HepG2 (cell line): ENCODE data around the gene ZBED3. TPM values are rescaled to one million over a fixed set of nuclear protein-coding genes. Genes with fewer than 3 reads are reported as not detected.
A peak's percentile ranks its signal among the peaks of the same experiment; 100 is the strongest.

Experiments
- BCL6 ChIP-seq: IDR thresholded peaks from 2 replicates; pipeline ENCODE4 v1.6.1; 2016; ENCODE audit warnings: missing genetic modification reagents, missing compliant biosample characterization
- CBX5 ChIP-seq: sonication (generic); formaldehyde crosslinking; IDR thresholded peaks from 2 replicates; pipeline ENCODE4 v1.4.0; 2020; ENCODE audit warnings: missing genetic modification reagents, borderline replicate concordance
- FOXO4 ChIP-seq: sonication (generic); formaldehyde crosslinking; conservative IDR thresholded peaks from 2 replicates; pipeline ENCODE4 v1.8.1; 2023; ENCODE audit warnings: missing genetic modification reagents
- HES4 ChIP-seq: sonication (generic); formaldehyde crosslinking; IDR thresholded peaks from 2 replicates; pipeline ENCODE4 v1.9.0; 2021; ENCODE audit warnings: mild to moderate bottlenecking, missing genetic modification reagents, borderline replicate concordance
- PRDM10 ChIP-seq: sonication (generic); formaldehyde crosslinking; IDR thresholded peaks from 2 replicates; pipeline ENCODE4 v1.4.0; 2020; ENCODE audit warnings: low read depth, missing genetic modification reagents
- RFX1 ChIP-seq: fragments of 450-650 bp; IDR thresholded peaks from 2 replicates; pipeline ENCODE4 v1.6.1; 2017
- SOX6 ChIP-seq, 2 experiments: fragments of 450-650 bp in 1 of 2; sonication (generic) in 1 of 2; formaldehyde crosslinking in 1 of 2; IDR thresholded peaks; 2 replicates each; pipeline versions ENCODE4 v1.4.0 to v1.6.1; 2017 to 2020; ENCODE audit warnings: antibody characterized with exemption in 1 of 2, mild to moderate bottlenecking in 1 of 2, missing genetic modification reagents in 1 of 2
- TRAFD1 ChIP-seq: sonication (generic); formaldehyde crosslinking; IDR thresholded peaks from 2 replicates; pipeline ENCODE4 v1.5.1; 2020; ENCODE audit warnings: missing genetic modification reagents, mild to moderate bottlenecking, borderline replicate concordance
- ZNF143 ChIP-seq: sonication (generic); formaldehyde crosslinking; IDR thresholded peaks from 2 replicates; pipeline ENCODE4 v1.4.0; 2020; ENCODE audit warnings: missing genetic modification reagents
- ZNF225 ChIP-seq: sonication (generic); formaldehyde crosslinking; IDR thresholded peaks from 2 replicates; pipeline ENCODE4 v1.4.0; 2020; ENCODE audit warnings: mild to moderate bottlenecking, missing genetic modification reagents
- ZNF232 ChIP-seq: sonication (generic); formaldehyde crosslinking; IDR thresholded peaks from 2 replicates; pipeline ENCODE4 v1.4.0; 2020; ENCODE audit warnings: missing genetic modification reagents, borderline replicate concordance
- ZNF234 ChIP-seq: sonication (generic); formaldehyde crosslinking; conservative IDR thresholded peaks from 2 replicates; pipeline ENCODE4 v1.5.1; 2020; ENCODE audit warnings: mild to moderate bottlenecking, missing genetic modification reagents
- ZNF256 ChIP-seq: sonication (generic); formaldehyde crosslinking; conservative IDR thresholded peaks from 2 replicates; pipeline ENCODE4 v1.4.0; 2020; ENCODE audit warnings: missing genetic modification reagents
- ZNF264 ChIP-seq: sonication (generic); formaldehyde crosslinking; IDR thresholded peaks from 2 replicates; pipeline ENCODE4 v1.4.0; 2020; ENCODE audit warnings: missing genetic modification reagents
- ZNF451 ChIP-seq: sonication (generic); formaldehyde crosslinking; IDR thresholded peaks from 2 replicates; pipeline ENCODE4 v1.5.0; 2020; ENCODE audit warnings: mild to moderate bottlenecking, missing genetic modification reagents
- ZNF580 ChIP-seq: IDR thresholded peaks from 2 replicates; pipeline ENCODE4 v1.6.1; 2016; ENCODE audit warnings: low read depth, borderline replicate concordance
- polyA plus RNA-seq, 8 experiments: library from polyadenylated mRNA; depleted of rRNA in 3 of 8; stranded (reverse) in 7 of 8; unstranded in 1 of 8; fragments of >200 nt; fragmentation: Illumina TruSeq in 4 of 8; extraction: Trizol in 4 of 8; gene quantifications; 2 replicates each; pipeline versions ENCODE4 v1.2.1 to v1.2.3, GENCODE V29; 2011 to 2016; ENCODE audit warnings: low read depth in 4 of 8, missing spikeins in 1 of 8, mixed read lengths in 1 of 8; ENCODE audit not compliant: insufficient read depth in 1 of 8
- total RNA-seq, 5 experiments: library from RNA; depleted of rRNA; stranded (reverse); fragments of >200 nt; fragmentation: Illumina TruSeq; extraction: Trizol; gene quantifications; 2 replicates each; pipeline ENCODE4 v1.2.3, GENCODE V29; 2016; ENCODE audit warnings: low read depth in 1 of 5
- TF ChIP-seq, protein P1 (sequence below): sonication (generic); formaldehyde crosslinking; IDR thresholded peaks from 2 replicates; pipeline ENCODE4 v1.4.0; 2020; ENCODE audit warnings: mild to moderate bottlenecking, missing genetic modification reagents
- TF ChIP-seq, protein P2 (sequence below): sonication (generic); formaldehyde crosslinking; IDR thresholded peaks from 2 replicates; pipeline ENCODE4 v1.5.1; 2020; ENCODE audit warnings: missing genetic modification reagents, mild to moderate bottlenecking, borderline replicate concordance

The ZBED3 gene
- total and polyA plus RNA-seq, 2 of the 13 experiments (the other 11 are each of a cell fraction or from before 2014, with no cell fraction given), result 2.3 to 8.1 TPM

DNA sequence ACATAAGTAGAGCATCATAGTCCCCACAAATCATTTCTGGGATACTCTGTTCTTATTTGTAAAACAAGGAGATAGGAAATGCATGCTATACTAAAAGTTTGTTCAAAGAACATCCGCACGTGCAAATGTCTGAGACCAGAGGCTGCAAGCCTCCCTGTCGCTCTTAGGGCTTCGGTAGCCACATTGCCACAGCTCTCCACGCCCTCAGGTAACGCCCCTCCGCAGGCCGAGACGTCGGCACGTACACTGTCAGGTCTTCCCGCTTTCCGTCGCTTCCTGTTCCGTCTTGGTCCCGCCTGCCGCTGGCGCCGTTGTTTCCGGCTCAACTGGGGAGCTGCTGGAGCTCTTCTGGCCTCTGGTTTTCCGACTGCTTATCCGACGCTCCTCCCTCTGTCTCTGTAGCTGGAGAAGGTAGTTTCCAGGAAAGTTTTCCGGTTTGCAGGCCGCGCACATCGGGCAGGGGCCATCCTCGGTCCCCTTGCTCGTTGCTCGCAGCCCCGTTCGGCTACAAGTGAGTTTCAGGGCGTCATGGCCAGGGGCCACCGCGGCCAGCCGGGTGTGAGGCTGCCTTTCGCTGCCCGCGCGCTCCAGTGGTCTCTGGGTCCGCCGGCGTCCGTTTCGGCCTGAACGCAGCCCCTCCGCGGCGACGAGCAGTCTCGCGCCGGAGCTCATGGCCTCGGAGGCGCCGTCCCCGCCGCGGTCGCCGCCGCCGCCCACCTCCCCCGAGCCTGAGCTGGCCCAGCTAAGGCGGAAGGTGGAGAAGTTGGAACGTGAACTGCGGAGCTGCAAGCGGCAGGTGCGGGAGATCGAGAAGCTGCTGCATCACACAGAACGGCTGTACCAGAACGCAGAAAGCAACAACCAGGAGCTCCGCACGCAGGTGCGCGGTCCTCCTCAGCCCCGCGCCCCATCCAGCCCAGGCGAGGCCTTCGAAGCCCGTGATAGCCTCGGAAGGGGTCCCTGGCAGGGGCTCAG is 56.7 kb downstream of the ZBED3 start, which contains the start of gene AGGF1 (continued):
- TF ChIP-seq SOX6 (IDR thresholded peaks at IDR 0.05) (no peak), SOX6 (CRISPR knock-in tag; IDR thresholded peaks at IDR 0.05) (peak; percentile 39; the same call in 1 of the 2 replicates), ZNF264 (CRISPR knock-in tag) (no peak), ZNF451 (CRISPR knock-in tag) (peak; percentile 82; the same call in 1 of the 2 replicates), ZNF234 (peak; percentile 96), FOXO4 (CRISPR knock-in tag) (no peak), ZNF225 (CRISPR knock-in tag) (peak; percentile 42; the same call in 1 of the 2 replicates), HES4 (CRISPR knock-in tag) (no peak), PRDM10 (no peak; the same call in 1 of the 2 replicates), ZNF580 (peak; percentile 93; the same call in 1 of the 2 replicates), CBX5 (CRISPR knock-in tag) (peak; percentile 77; the same call in 1 of the 2 replicates), ZNF232 (CRISPR knock-in tag) (peak; percentile 73; the same call in 1 of the 2 replicates), TRAFD1 (CRISPR knock-in tag) (no peak), ZNF143 (CRISPR knock-in tag) (0 out of 2 replicates have a peak, but pooled peaks have one; percentile 39), BCL6 (peak; percentile 39; the same call in 1 of the 2 replicates), ZNF256 (CRISPR knock-in tag) (0 out of 2 replicates have a peak, but pooled peaks have one; percentile 26), RFX1 (no peak)
- TF ChIP-seq, protein P1, sequence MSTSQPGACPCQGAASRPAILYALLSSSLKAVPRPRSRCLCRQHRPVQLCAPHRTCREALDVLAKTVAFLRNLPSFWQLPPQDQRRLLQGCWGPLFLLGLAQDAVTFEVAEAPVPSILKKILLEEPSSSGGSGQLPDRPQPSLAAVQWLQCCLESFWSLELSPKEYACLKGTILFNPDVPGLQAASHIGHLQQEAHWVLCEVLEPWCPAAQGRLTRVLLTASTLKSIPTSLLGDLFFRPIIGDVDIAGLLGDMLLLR (CRISPR knock-in tag), result peak; percentile 90
- TF ChIP-seq, protein P2, sequence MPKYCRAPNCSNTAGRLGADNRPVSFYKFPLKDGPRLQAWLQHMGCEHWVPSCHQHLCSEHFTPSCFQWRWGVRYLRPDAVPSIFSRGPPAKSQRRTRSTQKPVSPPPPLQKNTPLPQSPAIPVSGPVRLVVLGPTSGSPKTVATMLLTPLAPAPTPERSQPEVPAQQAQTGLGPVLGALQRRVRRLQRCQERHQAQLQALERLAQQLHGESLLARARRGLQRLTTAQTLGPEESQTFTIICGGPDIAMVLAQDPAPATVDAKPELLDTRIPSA (CRISPR knock-in tag), result peak; percentile 87; the same call in 1 of the 2 replicates
